Osteoblast (primary cell): Measurements from ENCODE around the gene CDH16. TPM values are rescaled to one million over a fixed set of nuclear protein-coding genes. Genes with fewer than 3 reads are reported as not detected.
"Not testable (repeated sequence)": the region's sequence is repeated elsewhere in the genome, so short reads cannot be mapped to it uniquely, and the experiment has no call there.

Source experiments
- DNase-seq: peaks from one replicate; pipeline ENCODE4 v3.0.0; 2011; ENCODE audit warnings: low spot score, mixed read lengths; ENCODE audit not compliant: insufficient read length; ENCODE audit errors: missing footprints
- H2AFZ ChIP-seq: 2 replicates; pipeline ENCODE4 v1.6.0; 2011; ENCODE audit warnings: mild to moderate bottlenecking, low read length
- H3K27ac ChIP-seq: 2 replicates; pipeline ENCODE4 v1.5.1; 2011; ENCODE audit warnings: mild to moderate bottlenecking, low read depth, low read length, moderate library complexity
- H3K27me3 ChIP-seq: 2 replicates; pipeline ENCODE4 v1.6.0; 2012; ENCODE audit warnings: mild to moderate bottlenecking, control low read depth, inconsistent platforms, low read length, moderate library complexity; ENCODE audit not compliant: insufficient read depth
- H3K36me3 ChIP-seq: 2 replicates; pipeline ENCODE4 v1.5.1; 2011; ENCODE audit warnings: mild to moderate bottlenecking, low read length, control low read depth, moderate library complexity; ENCODE audit not compliant: insufficient read depth
- H3K4me1 ChIP-seq: 2 replicates; pipeline ENCODE4 v1.5.1; 2011; ENCODE audit warnings: mild to moderate bottlenecking, low read length, control low read depth, moderate library complexity; ENCODE audit not compliant: insufficient read depth
- H3K4me2 ChIP-seq: 2 replicates; pipeline ENCODE4 v1.6.0; 2011; ENCODE audit warnings: mild to moderate bottlenecking, low read length; ENCODE audit not compliant: insufficient read depth
- H3K4me3 ChIP-seq: fragments of 200-600 bp; sonication (generic); 3 replicates; pipeline ENCODE4 v1.5.1; 2012; ENCODE audit warnings: mild to moderate bottlenecking, low read length, inconsistent platforms; ENCODE audit not compliant: insufficient read depth
- H3K79me2 ChIP-seq: 2 replicates; pipeline ENCODE4 v1.6.0; 2012; ENCODE audit warnings: mild to moderate bottlenecking, low read length, control low read depth, inconsistent platforms; ENCODE audit not compliant: insufficient read depth
- H3K9me3 ChIP-seq: 2 replicates; pipeline ENCODE4 v1.5.1; 2011; ENCODE audit warnings: low read depth, low read length, control low read depth
- H4K20me1 ChIP-seq: 2 replicates; pipeline ENCODE4 v1.6.0; 2012; ENCODE audit warnings: mild to moderate bottlenecking, low read length, control low read depth; ENCODE audit not compliant: insufficient read depth
- CTCF ChIP-seq: IDR thresholded peaks from 2 replicates; pipeline ENCODE4 v1.5.1; 2011; ENCODE audit warnings: mild to moderate bottlenecking, low read depth, low read length, moderate library complexity; ENCODE audit errors: extremely low read depth
- total RNA-seq: library from RNA; depleted of rRNA; stranded (reverse); fragments of >200 nt; gene quantifications from 2 replicates; pipeline ENCODE4 v1.2.3, GENCODE V29; 2012

Gene CDH16
- total RNA-seq, 1 donor = not detected

DNA sequence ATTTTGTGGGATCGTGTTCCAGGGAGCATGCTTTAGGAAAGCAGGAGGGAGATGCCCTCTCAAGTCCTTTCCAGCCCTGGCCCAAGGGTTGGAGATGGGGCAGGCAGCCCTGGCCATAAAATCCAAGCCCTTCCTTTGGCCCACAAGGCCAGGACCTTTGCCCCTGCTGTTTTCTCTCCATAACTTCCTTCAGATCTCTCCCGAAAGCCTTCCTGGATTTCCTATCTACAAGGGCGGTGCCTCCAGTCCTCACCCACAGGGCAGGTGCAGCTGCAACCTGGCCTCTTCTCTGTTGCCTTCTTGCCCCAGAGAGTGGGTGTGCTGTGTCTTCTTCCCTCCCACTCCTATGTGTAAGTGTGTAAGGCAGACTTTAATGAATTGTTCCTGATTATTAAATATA lies 46.8 kb downstream of the CDH16 start:
- Histone ChIP-seq H4K20me1 (no peaks in the 10 kb centered on the region), H3K4me3 (no peak overlapping the region), H3K4me2 (no peak overlapping the region), H3K79me2 (no peaks in the 10 kb centered on the region), H3K9me3 (no peaks in the 10 kb centered on the region), H3K27ac (no peak overlapping the region), H3K4me1 (peaks cover 25% of the 10 kb centered on the region), H2AFZ (no peak overlapping the region), H3K36me3 (no peaks in the 10 kb centered on the region), H3K27me3 (no peaks in the 10 kb centered on the region)
- TF ChIP-seq CTCF = no peak
- DNase-seq = no peak

DNA sequence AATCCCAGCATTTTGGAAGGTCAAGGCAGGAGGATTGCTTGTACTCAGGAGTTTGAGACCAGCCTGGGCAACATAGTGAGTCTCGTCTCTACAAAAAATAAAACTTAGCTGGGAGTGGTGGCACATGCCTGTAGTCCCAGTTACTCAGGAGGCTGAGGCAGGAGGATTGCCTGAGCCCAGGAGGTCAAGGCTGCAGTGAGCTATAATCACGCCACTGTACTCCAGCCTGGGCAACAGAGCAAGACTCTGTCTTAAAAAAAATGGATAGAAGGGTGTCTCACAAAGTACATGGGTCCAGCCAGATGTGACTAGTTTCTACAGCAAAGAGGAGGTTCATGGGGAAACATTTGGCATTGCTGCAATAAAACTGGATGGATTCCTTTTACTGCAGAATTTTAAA lies 47.3 kb downstream of the CDH16 start:
- H3K36me3 ChIP-seq, H3K4me2 ChIP-seq, H4K20me1 ChIP-seq, H3K79me2 ChIP-seq, H3K9me3 ChIP-seq, H3K4me3 ChIP-seq, DNase-seq, H3K27me3 ChIP-seq, H2AFZ ChIP-seq, H3K27ac ChIP-seq: not testable (repeated sequence)
- peaks cover 25% of the 10 kb centered on the region for H3K4me1 ChIP-seq

DNA sequence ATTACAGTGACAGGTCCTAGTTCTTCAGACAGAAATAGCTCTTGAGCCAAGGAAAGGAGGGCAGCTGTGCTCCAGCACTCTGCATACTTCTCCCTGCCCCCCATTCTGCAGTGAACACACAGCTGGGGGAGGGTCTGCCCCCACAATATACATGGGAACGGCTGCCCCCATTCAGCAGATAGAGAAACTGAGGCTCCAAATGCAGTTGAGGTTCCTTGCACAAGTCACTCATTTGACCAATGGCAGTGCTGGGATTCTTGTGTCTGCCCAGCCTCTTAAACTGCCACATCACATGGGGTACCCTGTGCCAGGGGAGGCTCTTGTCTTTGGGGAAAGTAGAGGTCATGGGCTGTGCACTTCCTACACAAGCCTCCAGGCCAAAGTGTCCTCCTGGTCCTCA lies 49.3 kb downstream of the CDH16 start:
- Histone ChIP-seq H3K4me1 (peaks cover 12% of the 10 kb centered on the region), H3K27ac (no peak overlapping the region), H3K79me2 (no peaks in the 10 kb centered on the region), H3K36me3 (no peaks in the 10 kb centered on the region), H3K9me3 (no peaks in the 10 kb centered on the region), H3K4me2 (no peak overlapping the region), H2AFZ (no peak overlapping the region), H4K20me1 (no peaks in the 10 kb centered on the region), H3K27me3 (no peaks in the 10 kb centered on the region), H3K4me3 (no peak overlapping the region)
- DNase-seq = no peak
- TF ChIP-seq CTCF = no peak

DNA sequence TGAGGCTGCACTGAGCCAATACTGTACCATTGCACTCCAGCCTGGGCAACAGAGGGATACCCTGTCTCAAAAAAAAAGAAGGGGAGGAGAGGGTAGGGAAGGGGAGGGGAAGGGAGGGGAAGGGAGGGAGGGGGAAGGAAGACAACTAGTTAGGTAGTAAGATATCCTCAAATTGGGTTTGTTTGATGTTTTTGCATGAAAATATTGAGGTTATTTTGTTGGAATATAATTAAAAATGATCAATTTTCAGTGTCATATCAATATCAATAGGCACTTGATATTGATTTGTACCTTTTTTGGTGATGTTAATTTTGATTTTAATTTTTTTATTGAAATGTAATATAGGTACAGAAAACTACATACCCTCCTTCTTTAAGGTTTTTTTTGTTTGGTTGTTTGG lies 55.0 kb downstream of the CDH16 start:
- Histone ChIP-seq H3K36me3 (no peaks in the 10 kb centered on the region), H3K4me2 (no peak overlapping the region), H3K9me3 (no peaks in the 10 kb centered on the region), H3K4me1 (peaks cover 5% of the 10 kb centered on the region), H3K4me3 (no peak overlapping the region), H3K27ac (no peak overlapping the region), H2AFZ (no peak overlapping the region), H3K27me3 (no peaks in the 10 kb centered on the region), H4K20me1 (no peaks in the 10 kb centered on the region), H3K79me2 (no peaks in the 10 kb centered on the region)
- TF ChIP-seq CTCF = no peak
- no peak for DNase-seq
